Measurements from ENCODE around the gene C8B.

C8B gene

GRCh38 chr1:56965916-56966697, at the start of gene C8B:
C8B (minus strand) TSS chr1:56966015; CDS start chr1:56965948, 67 bp downstream.
- no peaks in the 10 kb centered on the region for H3F3A ChIP-seq (ENCODE audit: insufficient read depth)
- no peak within 1 kb of the TSS for H3K4me2 ChIP-seq (ENCODE audit: low read depth, low read length, poor library complexity, severe bottlenecking)
- H3K27me3 ChIP-seq (ENCODE audit: low read length) = no peaks in the 10 kb centered on the region
- H3K4me3 ChIP-seq (ENCODE audit: insufficient read depth, low read length, poor library complexity, severe bottlenecking) = no peak within 1 kb of the TSS
- no peaks in the 10 kb centered on the region for H4K20me1 ChIP-seq (ENCODE audit: low read depth, low read length)
- no peaks in the 10 kb centered on the region for H3K9me2 ChIP-seq (replicated peaks; ENCODE audit: insufficient read depth, low read length)
- H3K79me2 ChIP-seq (ENCODE audit: insufficient read depth, low read length) = no peaks in the 10 kb centered on the region
- H3K36me3 ChIP-seq (ENCODE audit: low read length) = no peaks in the 10 kb centered on the region
- no peak within 1 kb of the TSS for H3K9ac ChIP-seq (ENCODE audit: low read length)
- no peak within 1 kb of the TSS for H3K27ac ChIP-seq (ENCODE audit: low read depth, low read length)
- TF ChIP-seq CTCF (IDR thresholded peaks at IDR 0.05; ENCODE audit: insufficient read depth, low read length, poor library complexity, severe bottlenecking) = no peak
- no peak for TF ChIP-seq EZH2phosphoT487 (conservative IDR thresholded peaks at IDR 0.05; ENCODE audit: low read length)
- H3K9me3 ChIP-seq (ENCODE audit: insufficient read depth, low read length) = no peaks in the 10 kb centered on the region
- H2AFZ ChIP-seq (ENCODE audit: low read depth, low read length, severe bottlenecking) = no peak within 1 kb of the TSS

- H4K20me1 ChIP-seq (ENCODE audit: low read depth, low read length) = no peaks in the 10 kb centered on the region
- H3F3A ChIP-seq (ENCODE audit: insufficient read depth) = no peaks in the 10 kb centered on the region
- no peak overlapping the region for H3K9ac ChIP-seq (ENCODE audit: low read length)
- no peaks in the 10 kb centered on the region for H3K9me3 ChIP-seq (ENCODE audit: insufficient read depth, low read length)
- TF ChIP-seq EZH2phosphoT487 (conservative IDR thresholded peaks at IDR 0.05; ENCODE audit: low read length) = no peak
- TF ChIP-seq CTCF (IDR thresholded peaks at IDR 0.05; ENCODE audit: insufficient read depth, low read length, poor library complexity, severe bottlenecking) = no peak
- no peaks in the 10 kb centered on the region for H3K27me3 ChIP-seq (ENCODE audit: low read length)
- H3K79me2 ChIP-seq (ENCODE audit: insufficient read depth, low read length) = no peaks in the 10 kb centered on the region
- no peaks in the 10 kb centered on the region for H3K9me2 ChIP-seq (replicated peaks; ENCODE audit: insufficient read depth, low read length)
- no peak overlapping the region for H2AFZ ChIP-seq (ENCODE audit: low read depth, low read length, severe bottlenecking)
- H3K27ac ChIP-seq (ENCODE audit: low read depth, low read length) = no peak overlapping the region
- H3K36me3 ChIP-seq (ENCODE audit: low read length) = no peaks in the 10 kb centered on the region
- no peak overlapping the region for H3K4me2 ChIP-seq (ENCODE audit: low read depth, low read length, poor library complexity, severe bottlenecking)
- H3K4me3 ChIP-seq (ENCODE audit: insufficient read depth, low read length, poor library complexity, severe bottlenecking) = no peak overlapping the region
These were observed 49.3 kb upstream of the C8B start for GRCh38 chr1:57015071-57015470.

GRCh38 chr1:57013522-57013921, 47.7 kb upstream of the C8B start:
- H3K9me2 ChIP-seq (replicated peaks; ENCODE audit: insufficient read depth, low read length) = no peaks in the 10 kb centered on the region
- no peak for TF ChIP-seq CTCF (IDR thresholded peaks at IDR 0.05; ENCODE audit: insufficient read depth, low read length, poor library complexity, severe bottlenecking)
- TF ChIP-seq EZH2phosphoT487 (conservative IDR thresholded peaks at IDR 0.05; ENCODE audit: low read length) = no peak
- H3K9ac ChIP-seq (ENCODE audit: low read length) = no peak overlapping the region
- H4K20me1 ChIP-seq (ENCODE audit: low read depth, low read length) = no peaks in the 10 kb centered on the region
- H3K36me3 ChIP-seq (ENCODE audit: low read length) = no peaks in the 10 kb centered on the region
- H3F3A ChIP-seq (ENCODE audit: insufficient read depth) = no peaks in the 10 kb centered on the region
- no peaks in the 10 kb centered on the region for H3K27me3 ChIP-seq (ENCODE audit: low read length)
- H3K79me2 ChIP-seq (ENCODE audit: insufficient read depth, low read length) = no peaks in the 10 kb centered on the region
- no peak overlapping the region for H2AFZ ChIP-seq (ENCODE audit: low read depth, low read length, severe bottlenecking)
- no peak overlapping the region for H3K4me2 ChIP-seq (ENCODE audit: low read depth, low read length, poor library complexity, severe bottlenecking)
- H3K27ac ChIP-seq (ENCODE audit: low read depth, low read length) = no peak overlapping the region
- H3K4me3 ChIP-seq (ENCODE audit: insufficient read depth, low read length, poor library complexity, severe bottlenecking) = no peak overlapping the region
- no peaks in the 10 kb centered on the region for H3K9me3 ChIP-seq (ENCODE audit: insufficient read depth, low read length)
